Muscle of back (tissue), 11 donors: ENCODE results near the gene FHIT. TPM values are rescaled to one million over a fixed set of nuclear protein-coding genes. Genes with fewer than 3 reads are reported as not detected.

Experiments used
- DNase-seq, 3 donors: peaks; one replicate each; pipeline versions ENCODE4 v3.0.0 to v3.0.0-alpha.2; 2013
- polyA plus RNA-seq, 10 donors: library from polyadenylated mRNA; unstranded; fragments of 120-200 nt; gene quantifications; one replicate each; pipeline ENCODE4 v1.2.1, GENCODE V29; 2013; ENCODE audit not compliant: insufficient read length in 10 of 10

FHIT gene
- polyA plus RNA-seq, 10 donors: 4.2 to 8.0 (median 5.8) TPM

- DNase-seq: no peak
These were observed 1240.5 kb downstream of the FHIT start for GRCh38 chr3:60010781-60011180.

GRCh38 chr3:60009931-60010478, 1241.2 kb downstream of the FHIT start:
- no peak for DNase-seq

GRCh38 chr3:60001369-60001768, 1249.9 kb downstream of the FHIT start:
- DNase-seq: no peak

DNA sequence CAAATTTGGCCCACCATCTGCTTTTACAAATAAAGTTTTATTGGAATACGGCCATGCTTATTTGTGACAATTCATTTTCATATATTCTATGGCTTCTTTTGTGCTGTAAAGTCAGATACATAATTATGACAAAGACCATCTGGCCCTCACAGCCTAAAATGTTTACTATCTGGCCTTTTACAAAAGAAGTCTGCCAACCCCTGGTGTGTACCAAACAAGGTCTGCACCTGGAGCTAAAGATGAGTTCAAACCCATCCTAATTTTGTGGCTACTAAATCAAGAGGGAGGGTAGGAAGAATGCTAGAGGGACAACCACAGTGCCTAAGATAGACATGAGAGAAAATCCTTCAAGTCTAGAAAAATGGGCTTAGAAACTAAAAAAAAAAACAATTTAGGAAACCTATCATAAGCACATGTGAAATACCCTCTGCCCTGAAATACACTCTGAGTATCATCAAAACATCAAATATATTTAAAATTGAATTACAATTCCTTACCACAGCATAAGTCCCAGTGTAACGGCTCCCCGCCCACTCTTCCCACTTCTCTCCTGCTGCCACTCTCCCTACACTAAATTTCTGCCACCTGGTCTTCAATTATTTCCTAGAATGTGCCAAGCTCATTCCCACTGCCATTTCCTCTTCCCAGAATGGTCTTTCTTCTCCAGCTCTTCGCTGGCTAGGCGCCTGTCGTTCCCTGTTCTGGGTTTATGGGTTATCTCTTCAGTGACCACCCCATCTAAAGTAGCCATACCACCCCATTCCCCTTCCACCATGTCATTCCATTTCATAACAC, 1250.7 kb downstream of the FHIT start:
- no peak for DNase-seq

DNA sequence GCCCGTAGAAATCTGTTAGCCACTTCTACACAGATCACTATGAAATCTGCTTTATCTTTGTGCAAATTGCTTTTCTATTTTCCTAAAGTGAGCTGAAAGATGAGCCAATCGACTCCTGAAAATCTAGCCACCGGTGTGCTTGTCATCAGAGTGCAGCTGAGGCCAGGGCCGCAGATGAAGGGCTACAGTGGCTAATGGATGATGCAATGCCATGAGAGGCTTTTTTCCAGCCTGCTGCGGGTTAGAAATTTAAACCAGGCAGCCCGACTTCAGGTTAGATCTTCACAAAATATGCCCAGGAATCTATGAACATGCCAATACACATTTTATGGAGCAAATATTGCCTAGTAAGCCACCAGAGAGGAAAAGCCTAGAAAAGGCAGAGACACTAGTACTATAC, 1253.2 kb downstream of the FHIT start:
- peak in 1 of 3 donors; percentile 5 for DNase-seq

DNA sequence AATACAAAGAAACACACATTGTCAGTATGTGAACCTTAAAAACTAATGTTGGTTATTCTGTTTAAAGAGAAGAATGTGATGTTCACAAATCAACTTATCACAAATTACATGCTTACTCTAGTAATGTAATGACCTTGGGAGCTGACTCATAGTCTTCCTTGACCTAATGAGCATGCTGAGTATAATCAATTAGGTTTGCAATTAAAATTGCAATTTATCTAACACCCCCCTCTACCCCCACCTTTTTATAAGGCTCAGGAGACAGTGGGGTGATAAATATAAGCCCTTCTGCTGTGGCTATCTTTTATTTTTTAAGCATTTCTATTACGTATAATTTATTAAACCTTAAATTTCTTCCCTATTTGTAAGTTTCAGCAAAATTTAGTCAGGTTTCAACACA, 1253.7 kb downstream of the FHIT start:
- DNase-seq: no peak

DNA sequence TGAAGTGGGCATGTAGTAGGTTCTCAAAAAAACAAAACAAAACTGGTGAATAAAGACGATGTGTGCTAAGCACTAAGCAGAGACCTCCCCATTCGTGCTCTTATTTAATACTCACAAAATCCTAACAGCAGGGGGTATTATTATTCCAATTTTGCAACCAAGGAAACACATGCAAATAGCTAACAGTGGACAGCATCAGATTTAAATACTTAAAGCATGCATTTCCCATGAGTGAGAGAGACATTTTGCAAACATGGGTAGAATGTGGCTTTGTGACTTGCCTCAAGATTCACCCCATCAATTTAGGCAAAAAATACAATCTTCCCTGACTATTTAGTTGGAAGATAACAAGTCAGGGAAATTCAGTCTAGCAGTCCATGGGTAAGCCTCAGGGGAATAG, 1255.2 kb downstream of the FHIT start:
- peak in 2 of 3 donors; percentile 3 to 22 for DNase-seq

DNA sequence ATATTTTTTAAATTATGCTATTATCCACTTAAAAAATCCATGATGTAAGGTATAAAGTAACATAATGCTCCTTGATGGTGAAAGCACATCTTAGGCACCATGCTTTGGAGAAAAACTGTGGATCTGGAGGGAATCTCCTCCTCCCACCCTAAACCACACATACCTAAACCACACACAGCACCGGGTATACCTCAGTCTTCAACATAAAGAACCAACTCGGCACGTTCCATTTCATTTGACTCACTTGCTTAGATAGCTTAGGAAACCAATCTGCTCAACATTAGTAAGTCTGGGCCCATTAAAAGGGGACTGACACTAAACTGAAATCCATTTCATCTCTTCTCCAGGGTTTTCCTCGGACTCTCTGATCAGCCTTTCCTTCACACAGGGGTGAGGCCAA, 1255.7 kb downstream of the FHIT start:
- no peak for DNase-seq

DNA sequence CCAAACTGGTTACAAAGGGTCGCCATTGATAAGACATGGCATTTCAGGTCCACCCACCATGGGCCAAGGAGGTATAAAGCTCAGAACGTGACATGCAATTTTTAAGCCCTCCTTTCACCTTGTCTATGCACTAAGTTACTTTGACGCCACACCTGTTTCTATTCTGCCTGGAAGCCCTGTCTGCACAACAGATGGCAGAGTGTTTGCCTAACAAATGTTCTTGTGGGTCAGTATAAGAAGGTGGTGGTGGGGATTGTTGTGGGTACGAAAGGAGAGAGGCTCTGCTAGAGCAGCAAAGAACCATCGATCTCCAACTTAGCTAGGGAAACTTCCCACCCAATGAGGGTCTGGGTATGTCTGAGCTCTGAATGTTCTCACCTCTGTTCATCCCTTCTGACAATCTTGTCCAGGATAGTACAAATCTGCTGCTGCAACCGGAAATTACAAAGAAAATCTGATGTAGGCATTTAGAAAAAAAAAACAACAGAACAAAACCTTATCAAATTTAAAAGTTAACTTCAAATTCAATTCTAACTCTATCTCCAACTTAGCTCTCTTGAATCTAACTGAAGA, 1256.4 kb downstream of the FHIT start:
- no peak for DNase-seq

DNA sequence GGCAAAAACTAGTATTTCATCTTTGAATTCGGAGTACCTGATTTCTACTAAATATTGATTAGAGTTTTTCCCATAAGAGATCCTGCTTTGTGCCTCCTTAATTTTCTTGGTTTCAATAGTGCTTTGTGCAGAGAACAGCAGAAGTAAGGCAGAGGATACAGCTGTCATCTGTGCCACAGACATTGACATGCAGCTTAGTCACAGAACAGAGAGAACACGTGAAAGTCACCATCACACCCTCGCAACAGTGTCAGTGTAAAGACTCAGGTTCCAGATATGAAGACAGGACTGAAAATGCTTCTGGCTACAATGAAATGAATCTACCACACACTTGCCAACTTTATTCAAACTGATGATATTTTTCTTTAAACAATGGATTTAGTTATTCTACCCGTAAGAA, 1258.7 kb downstream of the FHIT start:
- DNase-seq: no peak

GRCh38 chr3:59990915-59991314, 1260.3 kb downstream of the FHIT start:
- DNase-seq: no peak

DNA sequence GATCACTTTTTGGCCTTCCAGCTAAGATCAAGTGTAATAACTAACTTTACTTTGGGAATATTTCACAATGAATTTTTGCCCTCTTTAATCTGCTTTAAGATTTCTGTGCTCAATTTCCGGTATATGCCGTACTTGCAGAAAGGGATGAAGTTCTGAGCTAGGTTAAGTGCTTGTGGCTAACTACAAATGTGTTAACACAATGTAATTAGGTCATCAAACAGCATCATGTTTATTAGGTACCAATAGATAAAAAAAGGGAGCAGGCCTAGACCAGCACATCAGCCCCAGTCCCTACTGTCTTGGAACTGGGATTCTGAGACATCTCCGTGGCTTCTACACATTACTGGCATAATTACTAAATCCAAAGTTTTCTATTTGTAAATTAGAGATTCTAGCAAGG, 1268.7 kb downstream of the FHIT start:
- DNase-seq: no peak

DNA sequence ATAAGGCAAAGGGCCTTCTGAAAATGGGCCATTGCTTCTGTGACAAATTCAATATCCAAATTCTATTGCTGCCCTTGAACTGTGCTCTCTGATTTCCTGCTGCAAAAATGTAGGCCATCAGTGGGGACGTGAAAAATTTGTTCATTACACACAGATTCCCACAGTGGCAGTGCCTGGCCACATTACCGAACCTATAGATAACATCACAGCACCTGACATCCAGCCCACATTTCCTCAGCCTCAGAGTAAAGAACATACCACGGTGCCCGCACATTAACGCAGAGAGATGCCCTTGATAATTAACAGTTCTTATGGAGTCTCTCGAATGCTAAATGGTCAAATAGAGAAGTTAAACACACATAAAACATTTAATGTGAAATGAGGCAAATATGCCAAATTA, 1269.9 kb downstream of the FHIT start:
- no peak for DNase-seq

GRCh38 chr3:59980576-59980975, 1270.7 kb downstream of the FHIT start:
- DNase-seq: no peak

GRCh38 chr3:59979542-59979941, 1271.7 kb downstream of the FHIT start:
- no peak for DNase-seq

DNA sequence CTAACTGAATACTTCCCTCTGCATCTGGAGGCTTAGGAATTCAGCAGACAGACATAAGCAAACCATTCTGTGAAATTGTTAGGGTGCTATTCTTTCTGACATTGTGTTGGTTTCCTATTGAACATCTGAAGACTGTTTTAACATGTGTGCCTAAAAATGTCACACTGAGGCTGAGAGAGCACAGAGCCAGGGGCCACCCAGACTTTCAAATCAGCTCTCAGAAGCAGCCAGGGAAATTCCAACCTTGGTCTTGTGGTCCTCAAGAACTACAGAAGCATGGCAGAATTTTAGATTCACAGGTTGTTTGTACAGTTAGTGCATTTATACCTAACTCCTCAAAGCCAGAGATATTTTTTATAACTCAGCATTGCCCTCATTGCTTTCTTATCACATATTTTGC, 1272.3 kb downstream of the FHIT start:
- DNase-seq: no peak

GRCh38 chr3:59970796-59971195, 1280.5 kb downstream of the FHIT start:
- DNase-seq: peak in 1 of 3 donors; percentile 14

GRCh38 chr3:59970376-59970775, 1280.9 kb downstream of the FHIT start:
- peak in 2 of 3 donors; percentile 4 to 24 for DNase-seq

GRCh38 chr3:59968513-59969045, 1282.7 kb downstream of the FHIT start:
- no peak for DNase-seq

GRCh38 chr3:59963676-59964075, 1287.6 kb downstream of the FHIT start:
- DNase-seq: peak in 2 of 3 donors; percentile 6 to 20

GRCh38 chr3:59957150-59957549, 1294.1 kb downstream of the FHIT start:
- DNase-seq: no peak

- DNase-seq: no peak
These were observed 1298.1 kb downstream of the FHIT start for GRCh38 chr3:59953104-59953503.

DNA sequence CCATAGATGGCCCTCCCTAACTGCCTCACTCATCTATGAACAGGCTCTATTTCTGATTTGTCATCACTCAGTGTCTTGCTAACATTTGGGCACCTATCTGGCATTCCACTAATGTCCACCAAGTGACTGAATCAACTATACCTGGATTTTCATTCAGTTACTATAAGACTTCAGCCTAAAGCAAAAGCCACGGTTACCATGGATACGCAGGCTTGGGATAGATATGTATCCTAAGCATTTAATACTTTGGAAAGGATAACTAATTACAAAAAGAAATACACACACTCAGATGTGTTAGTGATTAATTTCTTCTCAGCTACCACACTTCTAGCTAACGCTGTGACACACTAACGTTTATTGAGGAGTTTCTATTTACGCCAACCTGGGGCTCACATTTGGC, 1301.9 kb downstream of the FHIT start:
- no peak for DNase-seq
